HEK293 (cell line): Measurements from ENCODE around the gene THSD7B.

Experiments
- CTCF ChIA-PET: fragments of 350-600 bp; formaldehyde crosslinking; extraction: SDS; loops from one replicate; lab custom pipeline; 2021; ENCODE audit warnings: antibody characterized with exemption; lab: Yijun Ruan, JAX
- POLR2A ChIA-PET: fragments of 300-600 bp; formaldehyde crosslinking; extraction: SDS; loops from one replicate; lab custom pipeline; 2020; ENCODE audit warnings: antibody characterized with exemption, inconsistent platforms; lab: Yijun Ruan, JAX
- H3K27ac ChIP-seq: fragments of 200-500 bp; sonication (Bioruptor generic); 2 replicates; pipeline ENCODE4 v1.5.1; 2014; ENCODE audit warnings: low read depth, low read length, control low read depth, inconsistent platforms; ENCODE audit errors: extremely low read depth
- H3K36me3 ChIP-seq, 2 experiments: fragments of 200-500 bp in 1 of 2; sonication (Bioruptor generic) in 1 of 2; 1 replicate in 1 of 2; 2 replicates in 1 of 2; pipeline ENCODE4 v1.5.1; 2014 to 2017; ENCODE audit warnings: inconsistent platforms in 2 of 2, low read length in 2 of 2; ENCODE audit not compliant: control insufficient read depth in 2 of 2, insufficient read depth in 1 of 2
- H3K4me1 ChIP-seq: fragments of 200-500 bp; sonication (Bioruptor generic); 2 replicates; pipeline ENCODE4 v1.5.1; 2014; ENCODE audit warnings: mild to moderate bottlenecking, low read length, inconsistent platforms; ENCODE audit not compliant: control insufficient read depth, insufficient read depth
- H3K4me3 ChIP-seq: 2 replicates; pipeline ENCODE4 v1.5.1; 2011; ENCODE audit warnings: low read depth, mild to moderate bottlenecking, control low read depth, low read length, moderate library complexity
- H3K9me3 ChIP-seq: fragments of 200-500 bp; sonication (Bioruptor generic); 2 replicates; pipeline ENCODE4 v1.5.1; 2014; ENCODE audit warnings: low read depth, low read length, inconsistent platforms; ENCODE audit not compliant: control insufficient read depth, insufficient read depth
- BCL11A ChIP-seq: fragments of 450-650 bp; formaldehyde crosslinking; IDR thresholded peaks from 2 replicates; pipeline ENCODE4 v1.5.1; 2016; ENCODE audit warnings: low read depth, missing biosample characterization, missing genetic modification characterization
- BCL11B ChIP-seq: fragments of 450-650 bp; formaldehyde crosslinking; IDR thresholded peaks from 2 replicates; pipeline ENCODE4 v1.5.1; 2016; ENCODE audit warnings: low read depth, missing biosample characterization, missing genetic modification characterization
- FEZF1 ChIP-seq: fragments of 450-650 bp; formaldehyde crosslinking; IDR thresholded peaks from 2 replicates; pipeline ENCODE4 v1.5.1; 2016; ENCODE audit warnings: missing biosample characterization, missing genetic modification characterization
- GLIS2 ChIP-seq: fragments of 450-650 bp; formaldehyde crosslinking; IDR thresholded peaks from 2 replicates; pipeline ENCODE4 v1.5.1; 2016; ENCODE audit warnings: missing biosample characterization, missing genetic modification characterization
- HOXA7 ChIP-seq: sonication (generic); formaldehyde crosslinking; IDR thresholded peaks from 2 replicates; pipeline ENCODE4 v1.8.1; 2022; ENCODE audit warnings: missing genetic modification reagents, borderline replicate concordance
- REPIN1 ChIP-seq: fragments of 450-650 bp; formaldehyde crosslinking; IDR thresholded peaks from 2 replicates; pipeline ENCODE4 v1.5.1; 2017; ENCODE audit warnings: missing biosample characterization, missing genetic modification characterization, low read depth
- ZBTB20 ChIP-seq: fragments of 450-650 bp; formaldehyde crosslinking; IDR thresholded peaks from 2 replicates; pipeline ENCODE4 v1.5.1; 2016; ENCODE audit warnings: missing biosample characterization, missing genetic modification characterization
- ZBTB8A ChIP-seq: fragments of 450-650 bp; formaldehyde crosslinking; IDR thresholded peaks from 2 replicates; pipeline ENCODE4 v1.5.1; 2016; ENCODE audit warnings: missing biosample characterization, missing genetic modification characterization
- ZNF19 ChIP-seq: fragments of 450-650 bp; formaldehyde crosslinking; IDR thresholded peaks from 2 replicates; pipeline ENCODE4; 2016; ENCODE audit warnings: missing biosample characterization, missing genetic modification characterization, low read depth
- ZNF211 ChIP-seq: fragments of 450-650 bp; formaldehyde crosslinking; IDR thresholded peaks from 2 replicates; pipeline ENCODE4 v1.5.1; 2016; ENCODE audit warnings: low read depth, missing biosample characterization, missing genetic modification characterization
- ZNF223 ChIP-seq: fragments of 450-650 bp; formaldehyde crosslinking; IDR thresholded peaks from 2 replicates; pipeline ENCODE4 v1.5.1; 2016; ENCODE audit warnings: missing biosample characterization, missing genetic modification characterization
- ZNF501 ChIP-seq: fragments of 450-650 bp; formaldehyde crosslinking; IDR thresholded peaks from 2 replicates; pipeline ENCODE4 v1.5.1; 2016; ENCODE audit warnings: missing biosample characterization, missing genetic modification characterization
- ZNF544 ChIP-seq: fragments of 450-650 bp; formaldehyde crosslinking; IDR thresholded peaks from 2 replicates; pipeline ENCODE4 v1.5.0; 2017; ENCODE audit warnings: missing biosample characterization, missing genetic modification characterization
- ZNF548 ChIP-seq: fragments of 450-650 bp; formaldehyde crosslinking; IDR thresholded peaks from 2 replicates; pipeline ENCODE4 v1.5.1; 2016; ENCODE audit warnings: missing biosample characterization, missing genetic modification characterization
- ZNF768 ChIP-seq: fragments of 450-650 bp; formaldehyde crosslinking; IDR thresholded peaks from 2 replicates; pipeline ENCODE4 v1.5.1; 2018; ENCODE audit warnings: missing biosample characterization, mild to moderate bottlenecking, missing genetic modification characterization
- ZNF776 ChIP-seq: fragments of 450-650 bp; formaldehyde crosslinking; IDR thresholded peaks from 2 replicates; pipeline ENCODE4 v1.5.0; 2017; ENCODE audit warnings: missing biosample characterization, missing genetic modification characterization, borderline replicate concordance
- TF ChIP-seq, protein P1 (sequence below): fragments of 450-650 bp; formaldehyde crosslinking; IDR thresholded peaks from 2 replicates; pipeline ENCODE4 v1.5.1; 2016; ENCODE audit warnings: missing biosample characterization, missing genetic modification characterization
- TF ChIP-seq, protein P2 (sequence below): fragments of 450-650 bp; formaldehyde crosslinking; IDR thresholded peaks from 2 replicates; pipeline ENCODE4 v1.5.1; 2016; ENCODE audit warnings: missing biosample characterization, missing genetic modification characterization

THSD7B gene

DNA sequence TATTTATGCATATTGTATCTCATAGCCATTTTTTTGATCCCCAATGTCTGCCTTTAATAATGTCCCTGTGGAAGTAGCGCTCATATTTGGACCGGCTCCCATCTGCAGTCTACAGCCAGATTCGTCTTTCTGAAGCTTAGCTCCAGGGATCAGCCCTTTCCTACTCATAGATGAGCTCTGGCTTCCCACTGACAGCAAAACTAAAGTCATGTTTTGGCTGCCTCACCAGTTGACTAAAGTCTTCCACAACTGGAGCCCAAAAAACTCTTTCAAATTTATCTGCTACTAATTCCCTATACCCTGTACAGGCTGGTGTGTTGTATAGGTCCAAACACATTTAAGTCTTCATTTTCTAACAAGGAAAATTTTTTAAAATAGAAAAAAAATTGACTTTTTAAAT lies 904.8 kb downstream of the THSD7B start (continued):
- TF ChIP-seq, protein P1, sequence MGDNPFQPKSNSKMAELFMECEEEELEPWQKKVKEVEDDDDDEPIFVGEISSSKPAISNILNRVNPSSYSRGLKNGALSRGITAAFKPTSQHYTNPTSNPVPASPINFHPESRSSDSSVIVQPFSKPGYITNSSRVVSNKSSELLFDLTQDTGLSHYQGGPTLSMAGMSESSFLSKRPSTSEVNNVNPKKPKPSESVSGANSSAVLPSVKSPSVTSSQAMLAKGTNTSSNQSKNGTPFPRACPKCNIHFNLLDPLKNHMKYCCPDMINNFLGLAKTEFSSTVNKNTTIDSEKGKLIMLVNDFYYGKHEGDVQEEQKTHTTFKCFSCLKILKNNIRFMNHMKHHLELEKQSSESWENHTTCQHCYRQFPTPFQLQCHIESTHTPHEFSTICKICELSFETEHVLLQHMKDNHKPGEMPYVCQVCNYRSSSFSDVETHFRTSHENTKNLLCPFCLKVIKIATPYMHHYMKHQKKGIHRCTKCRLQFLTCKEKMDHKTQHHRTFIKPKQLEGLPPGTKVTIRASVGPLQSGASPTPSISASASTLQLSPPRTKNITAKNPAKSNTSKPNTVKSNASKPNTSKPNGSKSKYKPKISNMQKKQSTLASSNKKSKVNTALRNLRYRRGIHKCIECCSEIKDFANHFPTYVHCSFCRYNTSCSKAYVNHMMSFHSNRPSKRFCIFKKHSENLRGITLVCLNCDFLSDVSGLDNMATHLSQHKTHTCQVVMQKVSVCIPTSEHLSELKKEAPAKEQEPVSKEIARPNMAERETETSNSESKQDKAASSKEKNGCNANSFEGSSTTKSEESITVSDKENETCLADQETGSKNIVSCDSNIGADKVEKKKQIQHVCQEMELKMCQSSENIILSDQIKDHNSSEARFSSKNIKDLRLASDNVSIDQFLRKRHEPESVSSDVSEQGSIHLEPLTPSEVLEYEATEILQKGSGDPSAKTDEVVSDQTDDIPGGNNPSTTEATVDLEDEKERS (tag by site-specific recombination) = no peak
- no peak for TF ChIP-seq ZNF501 (tag by site-specific recombination)

DNA sequence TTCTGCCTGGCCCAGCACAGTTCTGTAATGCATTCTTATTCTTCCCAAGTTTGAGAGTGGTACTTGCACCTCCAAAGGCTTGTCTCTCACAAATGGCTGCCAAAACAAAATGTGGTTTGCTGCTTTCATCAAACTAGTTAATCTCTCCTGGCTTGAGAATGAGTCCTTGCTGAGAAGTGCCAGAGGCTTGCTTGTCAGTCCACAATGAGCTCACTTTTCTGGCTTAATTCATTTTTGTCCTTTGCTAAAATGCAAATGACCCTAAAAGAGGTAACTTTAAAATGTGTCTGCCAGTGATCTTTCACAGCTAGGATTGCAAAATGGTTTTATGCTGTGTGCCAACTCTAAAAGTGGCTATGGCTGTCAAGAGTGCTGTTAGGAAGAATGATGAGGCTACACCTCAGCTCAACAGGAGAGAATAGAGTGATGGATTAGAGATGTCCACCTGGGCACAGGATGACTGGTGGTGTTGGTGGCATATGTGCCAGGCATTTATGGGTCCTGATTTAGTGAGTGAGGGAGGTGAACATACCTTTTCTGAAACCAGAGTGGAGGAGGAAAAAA lies 907.7 kb downstream of the THSD7B start:
- H3K4me3 ChIP-seq = no peak overlapping the region
- POLR2A ChIA-PET = no interaction called here
- H3K36me3 ChIP-seq = no peaks in the 10 kb centered on the region
- no peak overlapping the region for H3K27ac ChIP-seq
- CTCF ChIA-PET = no interaction called here
- H3K4me1 ChIP-seq = no peaks in the 10 kb centered on the region
- no peak for TF ChIP-seq ZBTB20 (tag by site-specific recombination)
- no peak for TF ChIP-seq ZNF776 (tag by site-specific recombination)
- no peak for TF ChIP-seq ZBTB8A
- H3K9me3 ChIP-seq = no peaks in the 10 kb centered on the region

DNA sequence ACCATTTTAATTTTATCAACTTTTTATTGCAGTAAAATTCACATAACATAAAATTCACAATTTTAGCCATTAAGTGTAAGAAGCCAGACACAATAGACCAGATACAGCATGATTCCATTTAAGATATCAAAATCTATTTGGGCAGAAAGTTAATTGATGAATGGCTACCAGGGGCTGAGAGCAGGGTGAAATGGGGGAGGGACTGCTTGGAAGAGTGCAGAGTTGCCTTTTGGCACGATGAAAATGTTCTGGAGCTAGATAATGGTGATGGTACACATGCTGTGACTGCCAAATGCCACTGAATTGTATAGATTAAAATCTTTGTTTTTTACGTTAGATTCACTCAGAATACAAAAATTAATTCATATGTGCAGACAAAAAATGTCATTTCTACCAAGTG lies 909.6 kb downstream of the THSD7B start:
- POLR2A ChIA-PET = no interaction called here
- CTCF ChIA-PET = no interaction called here
- Histone ChIP-seq H3K4me3 (no peak overlapping the region), H3K4me1 (no peaks in the 10 kb centered on the region), H3K27ac (no peak overlapping the region)
- no peak for TF ChIP-seq HOXA7 (CRISPR knock-in tag)
- no peak for TF ChIP-seq REPIN1 (tag by site-specific recombination)
- no peak for TF ChIP-seq BCL11B (tag by site-specific recombination)
- TF ChIP-seq ZNF211 = no peak
- TF ChIP-seq BCL11A = no peak
- TF ChIP-seq ZNF548 (tag by site-specific recombination) = no peak
- TF ChIP-seq ZNF768 (tag by site-specific recombination) = no peak
- TF ChIP-seq ZNF544 (tag by site-specific recombination) = no peak
- no peak for TF ChIP-seq ZNF19 (tag by site-specific recombination)
- TF ChIP-seq, all 188 proteins: peak for 0
- Histone ChIP-seq H3K36me3 (no peaks in the 10 kb centered on the region), H3K9me3 (no peaks in the 10 kb centered on the region)

DNA sequence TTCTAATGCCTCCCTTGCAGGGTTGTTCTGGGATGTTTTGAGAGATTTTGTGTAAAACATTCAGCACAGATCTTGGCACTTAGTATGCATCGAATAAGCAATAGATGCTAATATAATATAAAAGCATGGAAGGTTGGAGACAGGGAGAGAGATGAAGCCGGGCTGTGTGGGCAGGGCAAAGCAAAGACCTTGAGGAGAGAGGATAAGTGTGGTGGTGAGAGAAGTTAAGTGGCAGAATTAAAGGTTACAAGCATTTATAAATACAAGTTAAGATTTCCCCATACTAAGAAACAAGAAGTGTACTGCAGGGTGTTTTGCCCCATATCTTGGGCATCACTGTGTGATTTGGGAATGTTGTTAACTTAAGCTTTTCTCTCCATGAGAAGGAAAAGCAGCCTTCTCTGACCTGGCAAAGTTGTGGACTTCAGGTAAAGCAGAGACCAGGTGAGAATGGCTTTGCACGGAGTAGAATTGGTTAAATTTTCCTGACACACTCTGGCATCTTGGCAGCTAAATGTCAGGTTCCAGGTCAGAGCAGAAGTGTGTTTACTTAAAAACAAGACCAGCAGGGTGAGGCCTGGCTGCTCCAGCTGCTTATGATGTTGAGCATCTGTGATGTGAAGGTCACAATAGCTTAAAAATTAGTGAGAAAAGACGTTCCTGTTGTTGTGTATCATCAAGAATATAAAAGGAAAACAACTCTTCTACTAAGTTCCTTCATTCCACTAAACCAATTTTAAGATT lies 910.4 kb downstream of the THSD7B start:
- ChIA-PET CTCF (no interaction called here), POLR2A (no interaction called here)

More for the DNA sequence above, 910.4 kb downstream of the THSD7B start:
- Histone ChIP-seq H3K27ac (no peak overlapping the region), H3K9me3 (no peaks in the 10 kb centered on the region)
- TF ChIP-seq GLIS2 (tag by site-specific recombination) = no peak
- TF ChIP-seq, protein P2, sequence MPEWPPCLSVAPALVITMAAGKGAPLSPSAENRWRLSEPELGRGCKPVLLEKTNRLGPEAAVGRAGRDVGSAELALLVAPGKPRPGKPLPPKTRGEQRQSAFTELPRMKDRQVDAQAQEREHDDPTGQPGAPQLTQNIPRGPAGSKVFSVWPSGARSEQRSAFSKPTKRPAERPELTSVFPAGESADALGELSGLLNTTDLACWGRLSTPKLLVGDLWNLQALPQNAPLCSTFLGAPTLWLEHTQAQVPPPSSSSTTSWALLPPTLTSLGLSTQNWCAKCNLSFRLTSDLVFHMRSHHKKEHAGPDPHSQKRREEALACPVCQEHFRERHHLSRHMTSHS = no peak
- no peak for TF ChIP-seq FEZF1 (tag by site-specific recombination)
- TF ChIP-seq ZNF223 = no peak
- TF ChIP-seq ZNF19 (tag by site-specific recombination) = no peak
- TF ChIP-seq, all 188 proteins: peak for 0
- no peaks in the 10 kb centered on the region for H3K36me3 ChIP-seq
- no peak overlapping the region for H3K4me3 ChIP-seq
- no peaks in the 10 kb centered on the region for H3K4me1 ChIP-seq
